Measurements from ENCODE around the gene TBL1XR1.

The TBL1XR1 gene

GRCh38 chr3:177066068-177066467 is 131.2 kb downstream of the TBL1XR1 start:
- DNase-seq (ENCODE audit: low spot score): no peak
- TF ChIP-seq CTCF (IDR thresholded peaks at IDR 0.05; ENCODE audit: extremely low read depth, missing control alignments): no peak

- no peak for DNase-seq (ENCODE audit: low spot score)
- TF ChIP-seq CTCF (IDR thresholded peaks at IDR 0.05; ENCODE audit: extremely low read depth, missing control alignments): no peak
Measured at GRCh38 chr3:177065285-177066033, 131.8 kb downstream of the TBL1XR1 start.

- DNase-seq (ENCODE audit: low spot score): no peak
- TF ChIP-seq CTCF (IDR thresholded peaks at IDR 0.05; ENCODE audit: extremely low read depth, missing control alignments): no peak
Measured at GRCh38 chr3:177062052-177062732, 135.1 kb downstream of the TBL1XR1 start.

- no peak for TF ChIP-seq CTCF (IDR thresholded peaks at IDR 0.05; ENCODE audit: extremely low read depth, missing control alignments)
- no peak for DNase-seq (ENCODE audit: low spot score)
Measured at GRCh38 chr3:177061369-177061768, 135.9 kb downstream of the TBL1XR1 start.

GRCh38 chr3:177060492-177060891 is 136.8 kb downstream of the TBL1XR1 start:
- TF ChIP-seq CTCF (IDR thresholded peaks at IDR 0.05; ENCODE audit: extremely low read depth, missing control alignments): no peak
- no peak for DNase-seq (ENCODE audit: low spot score)

GRCh38 chr3:177058648-177059047 is 138.6 kb downstream of the TBL1XR1 start:
- DNase-seq (ENCODE audit: low spot score): no peak
- TF ChIP-seq CTCF (IDR thresholded peaks at IDR 0.05; ENCODE audit: extremely low read depth, missing control alignments): no peak

- DNase-seq (ENCODE audit: low spot score): peak; percentile 43
- TF ChIP-seq CTCF (IDR thresholded peaks at IDR 0.05; ENCODE audit: extremely low read depth, missing control alignments): no peak
Measured at GRCh38 chr3:177057768-177058167, 139.5 kb downstream of the TBL1XR1 start.
